Measurements from ENCODE around the gene HSD17B2. TPM values are rescaled to one million over a fixed set of nuclear protein-coding genes. Genes with fewer than 3 reads are reported as not detected.

The HSD17B2 gene
- polyA plus RNA-seq, 1 of the 3 experiments (the other 2 are of a cell fraction) = not detected

GRCh38 chr16:82105107-82105506, 70.1 kb downstream of the HSD17B2 start (continued):
- TF ChIP-seq USF1 (IDR thresholded peaks at IDR 0.05; ENCODE audit: borderline replicate concordance, low read depth) (no peak), REST (IDR thresholded peaks at IDR 0.05; ENCODE audit: low read depth, low read length) (no peak), POLR2AphosphoS5 (IDR thresholded peaks at IDR 0.05; ENCODE audit: low read depth, low read length) (no peak), NFIC (IDR thresholded peaks at IDR 0.05; ENCODE audit: borderline replicate concordance) (no peak), CHD2 (IDR thresholded peaks at IDR 0.05; ENCODE audit: low read length, partially characterized antibody) (no peak), TAF1 (IDR thresholded peaks at IDR 0.05; ENCODE audit: borderline replicate concordance, low read depth, low read length) (no peak), GATA2 (CRISPR knock-in tag; IDR thresholded peaks at IDR 0.05) (no peak), TCF12 (IDR thresholded peaks at IDR 0.05) (no peak)

- Histone ChIP-seq H2AFZ (ENCODE audit: low read depth) (no peak overlapping the region), H3K9me3 (no peaks in the 10 kb centered on the region), H3K4me1 (ENCODE audit: control insufficient read depth in 1 of 2, insufficient read depth in 2 of 2, low read depth in 1 of 2, low read length in 1 of 2) (no peaks in the 10 kb centered on the region), H3K79me2 (ENCODE audit: insufficient read depth) (no peaks in the 10 kb centered on the region), H3F3A (replicated peaks; ENCODE audit: insufficient read depth) (no peaks in the 10 kb centered on the region), H3K9me2 (no peaks in the 10 kb centered on the region), H3K27ac (ENCODE audit: low read depth in 2 of 2, low read length in 1 of 2) (no peak overlapping the region), H3K4me2 (no peak overlapping the region), H3K27me3 (ENCODE audit: insufficient read depth) (peaks cover 5% of the 10 kb centered on the region; the same call in 1 of the 2 replicates), H4K20me1 (ENCODE audit: insufficient read depth) (no peaks in the 10 kb centered on the region), H3K9ac (no peak overlapping the region), H3K4me3 (ENCODE audit: low read depth in 2 of 2, low read length in 1 of 2) (no peak overlapping the region), H3K36me3 (replicated peaks in 1 of 2; ENCODE audit: control insufficient read depth in 1 of 2, insufficient read depth in 2 of 2, low read length in 1 of 2) (no peaks in the 10 kb centered on the region)
- WGBS (ENCODE audit: low lambda C conversion rate) = 21% methylated on average over 2 of the region's 2 CpGs
- ChIA-PET CTCF (interaction anchor here (0.9 kb wide), 1 partner anchor 167 kb away, joined by 3 read pairs; no protein-coding TSS in a partner anchor), POLR2A (no interaction called here)
- no peak for DNase-seq
- TF ChIP-seq GATA2 (CRISPR knock-in tag; IDR thresholded peaks at IDR 0.05) (no peak), MXI1 (IDR thresholded peaks at IDR 0.05; ENCODE audit: low read depth, low read length) (no peak), MAX (IDR thresholded peaks at IDR 0.05; ENCODE audit: low read depth) (no peak), MEF2A (IDR thresholded peaks at IDR 0.05; ENCODE audit: borderline replicate concordance, low read depth) (no peak), EP300 (IDR thresholded peaks at IDR 0.05; ENCODE audit: borderline replicate concordance in 1 of 2, low read depth in 1 of 2, low read length in 1 of 2) (no peak), CHD2 (IDR thresholded peaks at IDR 0.05; ENCODE audit: low read length, partially characterized antibody) (no peak), SIN3A (IDR thresholded peaks at IDR 0.05; ENCODE audit: borderline replicate concordance, low read depth, low read length) (no peak), ELF1 (IDR thresholded peaks at IDR 0.05) (no peak), SMC3 (IDR thresholded peaks at IDR 0.05; ENCODE audit: low read depth, low read length) (no peak), EZH2phosphoT487 (IDR thresholded peaks at IDR 0.05; ENCODE audit: borderline replicate concordance, low read depth) (no peak), FOXJ3 (CRISPR knock-in tag; IDR thresholded peaks at IDR 0.05) (no peak), IRF3 (IDR thresholded peaks at IDR 0.05; ENCODE audit: low read depth, low read length) (no peak), RXRA (IDR thresholded peaks at IDR 0.05; ENCODE audit: borderline replicate concordance, low read depth) (no peak), GABPA (IDR thresholded peaks at IDR 0.05; ENCODE audit: low read depth) (no peak), NRF1 (IDR thresholded peaks at IDR 0.05; ENCODE audit: low read depth, low read length) (no peak), REST (IDR thresholded peaks at IDR 0.05; ENCODE audit: low read depth, low read length) (no peak), RAD21 (IDR thresholded peaks at IDR 0.05; ENCODE audit: low read length) (no peak)
Observed at GRCh38 chr16:82108100-82108499, 73.0 kb downstream of the HSD17B2 start.

Data from SK-N-SH (cell line).